HL-60/S4 (cell line): ENCODE results near the gene TP53I3.
"Not testable (repeated sequence)": the region's sequence is repeated elsewhere in the genome, so short reads cannot be mapped to it uniquely, and the experiment has no call there.

ENCODE experiments used
- in situ Hi-C: fragments of 300-500 bp; cut with MboI; formaldehyde crosslinking; loops from 2 replicates; pipeline ENCODE4 v1.14.3; 2022; ENCODE audit warnings: low sequenced_read_pairs

The TP53I3 gene, protein sequence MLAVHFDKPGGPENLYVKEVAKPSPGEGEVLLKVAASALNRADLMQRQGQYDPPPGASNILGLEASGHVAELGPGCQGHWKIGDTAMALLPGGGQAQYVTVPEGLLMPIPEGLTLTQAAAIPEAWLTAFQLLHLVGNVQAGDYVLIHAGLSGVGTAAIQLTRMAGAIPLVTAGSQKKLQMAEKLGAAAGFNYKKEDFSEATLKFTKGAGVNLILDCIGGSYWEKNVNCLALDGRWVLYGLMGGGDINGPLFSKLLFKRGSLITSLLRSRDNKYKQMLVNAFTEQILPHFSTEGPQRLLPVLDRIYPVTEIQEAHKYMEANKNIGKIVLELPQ

DNA sequence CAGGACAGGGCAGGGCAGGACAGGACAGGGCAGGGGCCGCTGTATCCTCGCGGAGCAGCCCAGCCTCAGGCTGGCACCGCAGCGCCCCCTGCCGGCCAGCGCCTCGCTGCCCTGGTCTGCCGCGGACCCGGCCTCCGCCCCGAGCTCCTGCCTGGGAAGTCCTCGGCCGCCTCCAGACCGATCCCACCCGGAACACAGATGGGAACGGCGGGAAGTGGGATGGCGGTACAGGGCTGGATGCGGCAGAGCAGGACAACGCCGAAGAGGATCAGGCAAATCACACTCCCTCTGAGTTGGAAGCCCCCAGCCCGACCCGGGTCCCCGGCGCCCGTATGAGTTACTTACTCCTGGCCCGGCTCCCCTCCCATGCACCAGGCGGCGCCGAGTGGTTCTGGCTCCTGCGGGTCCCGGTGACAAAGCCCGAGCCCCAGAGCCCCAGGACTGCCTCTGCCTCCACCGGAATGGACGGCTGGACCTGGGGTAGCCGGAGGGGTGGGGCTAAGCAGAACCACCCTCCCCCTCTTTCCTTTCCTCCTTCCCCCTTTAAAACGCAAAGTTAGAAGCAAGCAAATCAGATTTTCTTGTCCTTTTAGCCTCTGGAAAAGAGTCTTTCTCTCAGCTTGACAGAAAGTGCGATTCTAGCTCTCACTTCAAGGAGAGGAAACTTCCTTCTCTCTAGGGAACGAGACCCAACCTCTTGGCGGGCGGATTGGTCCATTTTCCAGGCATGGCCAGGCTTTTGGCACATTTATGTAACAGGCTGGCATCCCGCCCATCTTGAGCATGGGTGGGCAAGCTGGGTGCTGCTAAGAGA, at the start of gene TP53I3:
Gene TP53I3 (minus strand): TSS at position 449 of the 814 bp plus-strand sequence. CDS start 508 bp downstream, outside the sequence.
- in situ Hi-C loops, result no loop called here

- in situ Hi-C loops, result no loop called here
These were observed 47.9 kb upstream of the TP53I3 start for GRCh38 chr2:24132543-24132942.

- in situ Hi-C loops, result no loop called here
These were observed 41.3 kb upstream of the TP53I3 start for GRCh38 chr2:24125956-24126355.

DNA sequence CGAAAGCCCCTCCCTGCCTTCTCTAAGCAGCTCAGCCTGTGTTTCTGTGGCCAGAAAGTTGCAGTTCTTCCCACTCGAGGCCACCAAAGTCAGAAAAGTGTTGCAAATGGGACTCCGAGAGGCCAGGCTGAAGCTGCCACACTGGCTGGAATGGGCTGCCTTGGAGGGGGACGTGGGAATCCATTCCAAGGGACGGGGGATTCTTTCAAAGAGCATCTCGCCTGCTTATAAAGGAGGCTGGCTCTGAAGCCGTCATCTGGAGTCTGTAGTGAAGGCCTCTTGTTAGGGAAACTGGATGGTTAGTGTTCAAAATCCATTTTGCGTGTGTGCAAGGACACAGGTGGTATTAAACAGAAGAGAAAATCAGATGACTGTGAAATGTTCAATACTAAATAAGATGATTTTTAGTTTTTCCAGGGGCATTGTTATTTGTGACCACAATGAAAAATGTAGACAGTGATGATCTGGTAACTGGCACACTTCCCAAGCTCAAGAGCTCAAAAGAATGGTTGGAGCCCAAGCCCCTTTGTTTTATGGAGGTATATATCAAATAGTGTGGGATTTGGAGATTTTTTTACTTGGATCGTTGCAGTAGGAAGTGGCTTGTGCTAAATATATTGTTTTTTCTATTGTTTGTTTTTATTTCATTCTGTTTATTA, 39.4 kb upstream of the TP53I3 start:
- in situ Hi-C loops, result no loop called here

GRCh38 chr2:24123195-24123921, 38.7 kb upstream of the TP53I3 start, which contains the start of the genes FAM228B and PFN4:
TSS of gene FAM228B (plus strand) at chr2:24123469. CDS start at chr2:24124362, 893 bp downstream.
TSS of gene PFN4 (minus strand) at chr2:24123334. CDS start at chr2:24122535, 799 bp downstream.
- in situ Hi-C loops, result no loop called here

- in situ Hi-C loops, result no loop called here
These were observed 37.9 kb upstream of the TP53I3 start for GRCh38 chr2:24122366-24123194.

- in situ Hi-C loops, result no loop called here
These were observed 36.8 kb upstream of the TP53I3 start for GRCh38 chr2:24121469-24121868.

DNA sequence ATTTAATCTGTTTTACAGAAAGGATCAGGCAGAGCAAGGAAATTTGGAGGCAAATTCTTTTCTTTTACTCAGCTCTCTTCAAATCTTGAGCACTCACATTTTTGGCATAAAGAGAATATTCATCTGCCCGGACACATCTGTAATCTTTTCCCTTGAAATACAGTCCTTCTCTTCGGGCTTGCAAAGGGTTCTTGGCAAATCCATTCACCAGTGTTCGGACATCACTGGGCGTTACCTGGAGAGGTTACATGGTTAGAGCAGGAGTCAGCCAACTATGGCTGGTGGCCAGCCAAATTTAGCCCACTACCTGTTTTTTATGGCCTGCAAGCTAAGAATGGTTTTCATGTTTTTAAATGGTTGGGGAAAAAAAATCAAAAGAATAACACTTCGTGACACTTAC, 36.4 kb upstream of the TP53I3 start:
- in situ Hi-C loops, result no loop called here

GRCh38 chr2:24117902-24118301, 33.3 kb upstream of the TP53I3 start:
- in situ Hi-C loops, result no loop called here

DNA sequence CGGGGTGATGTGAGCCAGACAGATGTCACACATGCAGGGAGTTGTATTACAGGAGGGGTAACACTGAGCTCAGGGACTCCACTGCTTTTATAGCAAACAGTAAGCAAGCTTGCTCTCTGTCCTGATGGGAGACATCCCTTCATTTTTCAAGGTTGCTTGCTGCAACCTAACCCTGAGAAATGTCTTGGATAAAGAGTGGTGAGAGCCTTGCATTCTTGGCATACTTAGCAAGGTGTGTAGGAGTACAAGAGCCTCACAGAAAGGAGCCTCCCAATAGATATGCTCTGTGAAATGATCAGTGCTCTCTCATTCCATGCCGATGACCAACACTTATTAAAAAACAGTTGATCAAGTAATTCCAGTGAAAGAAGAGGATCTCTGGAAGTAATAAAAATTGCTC, 30.4 kb upstream of the TP53I3 start:
- in situ Hi-C loops, result no loop called here

DNA sequence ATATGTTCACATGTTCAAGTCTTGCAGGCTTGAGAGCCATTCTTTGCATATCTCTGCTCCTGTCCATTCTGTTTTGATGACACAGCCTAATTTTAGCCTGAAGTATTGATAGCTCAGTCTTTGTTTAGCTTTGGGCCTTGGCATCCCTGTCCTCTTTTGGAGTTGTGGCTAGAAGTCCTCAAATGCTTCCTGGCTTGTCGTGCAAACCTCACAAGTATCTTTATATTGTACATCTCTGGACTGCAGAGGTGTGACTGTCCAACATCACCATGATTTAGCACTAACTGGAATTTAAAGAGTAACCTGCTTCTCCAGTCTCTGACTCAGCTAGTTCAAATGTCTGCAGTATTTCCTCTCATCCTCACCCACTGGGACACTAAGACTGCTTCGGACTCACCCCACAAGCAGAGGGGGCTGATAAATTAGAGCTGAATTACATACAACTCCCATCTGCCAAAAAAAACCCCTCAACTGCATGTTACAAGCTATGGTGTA, 26.8 kb upstream of the TP53I3 start:
- in situ Hi-C loops, result no loop called here

- in situ Hi-C loops, result no loop called here
These were observed 26.1 kb upstream of the TP53I3 start for GRCh38 chr2:24110660-24111303.

DNA sequence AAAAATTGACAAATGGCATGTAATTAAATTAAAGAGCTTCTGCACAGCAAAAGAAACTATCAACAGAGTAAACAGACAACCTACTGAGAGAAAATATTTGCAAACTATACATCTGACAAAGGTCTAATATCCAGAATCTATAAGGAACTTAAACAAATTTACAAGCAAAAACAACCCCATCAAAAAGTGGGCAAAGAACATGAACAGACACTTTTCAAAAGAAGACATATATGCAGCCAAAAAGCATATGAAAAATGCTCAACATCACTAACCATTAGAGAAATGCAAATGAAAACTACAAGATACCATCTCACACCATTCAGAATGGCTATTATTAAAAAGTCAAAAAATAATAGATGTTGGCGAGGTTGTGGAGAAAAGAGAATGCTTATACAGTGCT, 24.8 kb upstream of the TP53I3 start:
- in situ Hi-C loops, result not testable (repeated sequence)

- in situ Hi-C loops, result no loop called here
These were observed 22.7 kb upstream of the TP53I3 start for GRCh38 chr2:24107336-24107735.

DNA sequence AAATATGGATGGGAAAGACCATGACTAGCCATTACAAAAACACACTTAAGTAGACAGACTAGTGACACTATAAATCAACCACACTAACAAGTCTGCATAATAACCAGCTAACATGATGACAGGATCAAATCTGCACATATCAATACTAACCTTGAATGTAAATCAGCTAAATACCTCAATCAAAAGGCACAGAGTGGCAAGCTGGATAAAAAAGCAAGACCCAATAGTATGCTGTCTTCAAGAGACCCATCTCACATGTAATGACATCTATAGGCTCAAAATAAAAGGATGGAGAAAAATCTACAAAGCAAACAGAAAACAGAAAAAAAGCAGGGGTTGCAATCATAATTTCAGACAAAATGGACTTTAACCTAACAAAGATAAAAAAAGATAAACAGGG, 22.2 kb upstream of the TP53I3 start:
- in situ Hi-C loops, result no loop called here

- in situ Hi-C loops, result no loop called here
These were observed 21.2 kb upstream of the TP53I3 start for GRCh38 chr2:24105816-24106215.

DNA sequence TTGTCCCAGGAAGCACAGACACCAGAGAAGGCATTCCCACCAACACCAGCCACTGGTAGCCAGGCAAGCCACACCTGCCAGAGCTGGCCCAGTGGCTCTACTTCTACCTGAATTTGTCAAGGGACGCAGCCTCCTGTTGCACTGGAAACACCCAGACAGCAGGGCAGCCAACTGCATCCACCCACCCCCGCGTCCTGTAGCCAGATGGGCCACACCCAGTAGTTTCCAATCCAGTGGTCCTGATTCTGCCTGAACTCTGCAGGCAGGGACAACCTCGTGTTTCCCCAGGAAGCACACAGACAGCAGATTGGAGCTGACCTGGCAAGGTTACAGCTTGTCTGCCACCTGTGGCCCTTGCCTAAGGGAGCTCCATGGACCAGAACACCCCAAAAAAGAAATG, 20.3 kb upstream of the TP53I3 start:
- in situ Hi-C loops, result no loop called here

DNA sequence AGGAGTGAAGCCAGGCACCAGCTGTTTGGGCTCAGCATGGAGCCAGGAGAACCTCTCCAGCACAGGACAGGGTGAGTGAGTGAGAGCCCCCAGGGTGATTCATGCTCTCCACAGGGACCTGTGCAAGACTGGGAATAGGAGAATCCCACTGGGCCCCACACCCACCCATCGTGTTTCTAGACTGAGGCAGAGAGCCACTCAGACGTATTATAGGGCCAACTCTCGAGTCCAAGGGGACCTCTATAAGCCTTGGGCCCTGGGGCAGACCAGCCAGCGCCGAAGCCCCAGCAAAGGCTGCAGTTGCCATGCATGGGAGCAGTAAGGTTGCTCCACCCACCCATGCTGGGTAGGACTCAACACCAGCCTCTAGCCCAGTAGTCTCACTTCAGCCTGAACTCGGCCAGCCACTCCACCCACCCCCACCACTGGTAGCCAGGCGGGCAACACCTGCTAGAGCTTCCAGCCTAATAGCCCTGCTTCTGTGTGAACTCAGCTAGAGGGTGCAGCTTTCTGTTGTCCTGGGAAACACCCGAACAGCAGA, 19.5 kb upstream of the TP53I3 start:
- in situ Hi-C loops, result no loop called here

DNA sequence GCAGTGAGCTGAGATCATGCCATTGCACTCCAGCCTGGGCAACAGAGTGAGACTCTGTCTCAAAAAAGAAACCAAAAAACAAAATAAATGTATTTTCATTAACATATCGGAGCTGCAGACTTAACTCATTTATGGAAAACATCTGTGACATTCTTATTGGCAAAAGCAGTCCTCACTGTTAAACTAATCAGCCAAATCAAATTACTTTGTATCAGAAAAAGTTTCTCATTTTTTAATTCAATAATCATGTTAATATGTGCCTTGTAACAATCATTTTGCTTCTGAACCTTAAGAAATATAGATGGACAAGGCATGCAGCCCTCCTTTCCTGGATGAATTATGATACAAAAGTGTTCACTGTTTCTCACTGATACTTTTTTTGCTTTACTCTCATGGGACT, 18.0 kb upstream of the TP53I3 start:
- in situ Hi-C loops, result no loop called here
